H1 (cell line): ENCODE data around the gene ELAVL2. TPM values are rescaled to one million over a fixed set of nuclear protein-coding genes. Genes with fewer than 3 reads are reported as not detected.

ENCODE experiments used
- CTCF ChIA-PET: fragments of 300-600 bp; sonication (Branson Sonifier 250); formaldehyde crosslinking; loops from one replicate; lab custom pipeline; 2021; ENCODE audit not compliant: partially characterized antibody; lab: Charles Lee
- POLR2A ChIA-PET: fragments of 300-600 bp; sonication (Branson Sonifier 250); formaldehyde crosslinking; loops from one replicate; lab custom pipeline; 2021; ENCODE audit warnings: inconsistent platforms; ENCODE audit not compliant: partially characterized antibody; lab: Charles Lee
- DNase-seq, 2 experiments: peaks; one replicate each; pipeline versions ENCODE4 v3.0.0 to v3.0.0-alpha.2; 2010 to 2022; ENCODE audit warnings: low spot score in 2 of 2, low read depth in 1 of 2, mixed read lengths in 1 of 2
- FAIRE-seq: peaks from 2 replicates; lab custom pipeline; 2011; peaks lifted over from hg19 to GRCh38; lab: Jason Lieb, UNC
- H2AFZ ChIP-seq: 2 replicates; pipeline ENCODE4 v1.8.1; 2012; ENCODE audit warnings: low read length, inconsistent platforms
- H2AK5ac ChIP-seq: 2 replicates; pipeline ENCODE4 v1.6.1; 2013; ENCODE audit warnings: low read depth, low read length
- H2BK120ac ChIP-seq: replicated peaks from 2 replicates; pipeline ENCODE3; 2013; ENCODE audit warnings: low read depth, low read length, inconsistent platforms
- H2BK12ac ChIP-seq: 2 replicates; pipeline ENCODE4 v1.6.1; 2013; ENCODE audit warnings: low read depth, low read length
- H2BK15ac ChIP-seq: 2 replicates; pipeline ENCODE4 v1.6.1; 2013; ENCODE audit warnings: low read length
- H2BK20ac ChIP-seq: 2 replicates; pipeline ENCODE4 v1.6.1; 2013; ENCODE audit warnings: low read length
- H2BK5ac ChIP-seq: 2 replicates; pipeline ENCODE4 v1.6.1; 2013; ENCODE audit warnings: low read depth, low read length
- H3K14ac ChIP-seq: 2 replicates; pipeline ENCODE4 v1.6.1; 2013; ENCODE audit warnings: inconsistent platforms; ENCODE audit not compliant: insufficient read length
- H3K18ac ChIP-seq: 2 replicates; pipeline ENCODE4 v1.6.1; 2013; ENCODE audit warnings: low read length; ENCODE audit errors: extremely low read depth
- H3K23ac ChIP-seq: 2 replicates; pipeline ENCODE4 v1.6.1; 2013; ENCODE audit warnings: inconsistent platforms; ENCODE audit not compliant: insufficient read length
- H3K23me2 ChIP-seq: 2 replicates; pipeline ENCODE4 v1.6.1; 2013; ENCODE audit warnings: low read depth, low read length
- H3K27ac ChIP-seq: 2 replicates; pipeline ENCODE4 v1.6.1; 2011; ENCODE audit warnings: low read depth, low read length, inconsistent platforms
- H3K27me3 ChIP-seq, 4 experiments: replicated peaks in 1 of 4; 1 replicate in 1 of 4; 2 replicates in 3 of 4; pipeline versions ENCODE4 v1.6.1 to v1.8.1; 2011 to 2013; ENCODE audit warnings: low read length in 3 of 4, mild to moderate bottlenecking in 3 of 4, inconsistent platforms in 2 of 4, mixed read lengths in 2 of 4, moderate library complexity in 1 of 4; ENCODE audit not compliant: control insufficient read depth in 3 of 4, insufficient read depth in 3 of 4; ENCODE audit errors: extremely low read depth in 1 of 4
- H3K36me3 ChIP-seq, 4 experiments: 2 replicates each; pipeline versions ENCODE4 v1.6.1 to v1.8.1; 2011 to 2013; ENCODE audit warnings: mild to moderate bottlenecking in 4 of 4, low read length in 3 of 4, moderate library complexity in 2 of 4, control low read depth in 1 of 4, inconsistent platforms in 1 of 4; ENCODE audit not compliant: insufficient read depth in 4 of 4, control insufficient read depth in 2 of 4
- H3K4ac ChIP-seq: replicated peaks from 2 replicates; pipeline ENCODE3; 2013; ENCODE audit warnings: low read length, low read depth, mixed read lengths, inconsistent platforms; ENCODE audit not compliant: insufficient read length
- H3K4me1 ChIP-seq, 4 experiments: replicated peaks in 1 of 4; 1 replicate in 1 of 4; 2 replicates in 3 of 4; pipeline versions ENCODE4 v1.6.1 to v1.8.1; 2011 to 2013; ENCODE audit warnings: low read length in 3 of 4, inconsistent platforms in 2 of 4, mixed read lengths in 1 of 4; ENCODE audit not compliant: insufficient read depth in 4 of 4, control insufficient read depth in 3 of 4
- H3K4me2 ChIP-seq, 2 experiments: 2 replicates each; pipeline versions ENCODE4 v1.6.1 to v1.8.1; 2011 to 2013; ENCODE audit warnings: low read depth in 2 of 2, low read length in 2 of 2, control low read depth in 1 of 2, inconsistent platforms in 1 of 2, mild to moderate bottlenecking in 1 of 2; ENCODE audit not compliant: insufficient read depth in 1 of 2
- H3K4me3 ChIP-seq, 4 experiments: fragments of 200-600, 300-600 bp in 1 of 4; sonication (generic), shearing (Covaris generic), sonication (Bioruptor Twin) in 1 of 4; 2 replicates each; pipeline versions ENCODE4 v1.5.1 to v1.8.1; 2011 to 2016; ENCODE audit warnings: low read length in 4 of 4, low read depth in 3 of 4, control low read depth in 2 of 4, inconsistent platforms in 2 of 4, mild to moderate bottlenecking in 2 of 4, mixed read lengths in 1 of 4, moderate library complexity in 1 of 4; ENCODE audit not compliant: insufficient read depth in 2 of 4; ENCODE audit errors: extremely low read depth in 1 of 4
- H3K56ac ChIP-seq: replicated peaks from 2 replicates; pipeline ENCODE3; 2013; ENCODE audit warnings: low read depth, mild to moderate bottlenecking, mixed read lengths, low read length, inconsistent platforms; ENCODE audit not compliant: insufficient read length
- H3K79me1 ChIP-seq: 2 replicates; pipeline ENCODE4 v1.6.1; 2013; ENCODE audit warnings: low read depth, low read length, control low read depth
- H3K79me2 ChIP-seq, 2 experiments: 2 replicates each; pipeline versions ENCODE4 v1.6.1 to v1.8.1; 2012 to 2013; ENCODE audit warnings: low read length in 2 of 2, mild to moderate bottlenecking in 2 of 2, inconsistent platforms in 1 of 2; ENCODE audit not compliant: insufficient read depth in 2 of 2, control insufficient read depth in 1 of 2
- H3K9ac ChIP-seq, 4 experiments: replicated peaks in 1 of 4; 1 replicate in 1 of 4; 2 replicates in 3 of 4; pipeline versions ENCODE4 v1.6.1 to v1.8.1; 2011 to 2013; ENCODE audit warnings: low read depth in 3 of 4, low read length in 3 of 4, control low read depth in 2 of 4, mild to moderate bottlenecking in 2 of 4, moderate library complexity in 2 of 4, inconsistent platforms in 1 of 4; ENCODE audit errors: extremely low read depth in 1 of 4
- H3K9me3 ChIP-seq, 2 experiments: 2 replicates each; pipeline versions ENCODE4 v1.6.1 to v1.8.1; 2012 to 2013; ENCODE audit warnings: mild to moderate bottlenecking in 2 of 2, moderate library complexity in 2 of 2, control low read depth in 1 of 2, inconsistent platforms in 1 of 2, low read depth in 1 of 2, low read length in 1 of 2, mixed read lengths in 1 of 2; ENCODE audit not compliant: insufficient read depth in 2 of 2
- H4K20me1 ChIP-seq, 2 experiments: replicated peaks in 1 of 2; 2 replicates each; pipeline versions ENCODE3 to v1.8.1; 2011 to 2013; ENCODE audit warnings: inconsistent platforms in 2 of 2, low read length in 2 of 2, mild to moderate bottlenecking in 1 of 2; ENCODE audit not compliant: insufficient read depth in 2 of 2, control insufficient read depth in 1 of 2
- H4K5ac ChIP-seq: 2 replicates; pipeline ENCODE4 v1.6.1; 2013; ENCODE audit warnings: low read length, low read depth, mixed read lengths, inconsistent platforms; ENCODE audit not compliant: insufficient read length
- H4K8ac ChIP-seq: 2 replicates; pipeline ENCODE4 v1.8.0; 2013; ENCODE audit warnings: mild to moderate bottlenecking, moderate library complexity, low read length, inconsistent platforms; ENCODE audit not compliant: insufficient read depth; ENCODE audit errors: extremely low read depth
- H4K91ac ChIP-seq: replicated peaks from 2 replicates; pipeline ENCODE3; 2013; ENCODE audit warnings: low read length, mixed read lengths, inconsistent platforms; ENCODE audit not compliant: insufficient read length
- BACH1 ChIP-seq: IDR thresholded peaks from 2 replicates; pipeline ENCODE4 v1.6.1; 2012; ENCODE audit warnings: low read length, improper control_type of control experiment
- BCL11A ChIP-seq, 2 experiments: IDR thresholded peaks; one replicate each; pipeline ENCODE4 v1.6.1; 2011; ENCODE audit warnings: low read depth in 2 of 2, low read length in 2 of 2, mild to moderate bottlenecking in 2 of 2
- CEBPB ChIP-seq: IDR thresholded peaks from 2 replicates; pipeline ENCODE4 v1.6.1; 2012; ENCODE audit warnings: low read depth, low read length
- GABPA ChIP-seq: IDR thresholded peaks from 2 replicates; pipeline ENCODE4 v1.6.1; 2011; ENCODE audit warnings: mild to moderate bottlenecking, low read length, moderate library complexity, borderline replicate concordance; ENCODE audit not compliant: insufficient read depth
- SAP30 ChIP-seq: fragments of 300-600 bp; sonication (generic); IDR thresholded peaks from 2 replicates; pipeline ENCODE4 v1.7.1; 2012; ENCODE audit warnings: low read length, moderate library complexity, mild to moderate bottlenecking, inconsistent platforms; ENCODE audit not compliant: insufficient read depth, insufficient replicate concordance
- TBP ChIP-seq: IDR thresholded peaks from 2 replicates; pipeline ENCODE4 v1.6.1; 2011; ENCODE audit warnings: low read depth, low read length, improper control_type of control experiment
- WGBS, 2 experiments: shearing (Covaris generic) in 1 of 2; methylation state at CpG; one replicate each; pipeline versions ENCODE4 v1.1.6 to v1.1.7; 2013 to 2015; ENCODE audit warnings: low lambda C conversion rate in 2 of 2, mixed read lengths in 2 of 2, inconsistent platforms in 1 of 2, low coverage in 1 of 2, missing lambda C conversion rate in 1 of 2; ENCODE audit not compliant: insufficient replicate concordance in 2 of 2, insufficient coverage in 1 of 2, insufficient read length in 1 of 2; ENCODE audit errors: extremely low coverage in 1 of 2, missing lambda C conversion rate in 1 of 2; 5-methylcytosine and 5-hydroxymethylcytosine counted together
- polyA plus RNA-seq, 7 experiments: library from polyadenylated mRNA; depleted of rRNA in 3 of 7; stranded (reverse) in 5 of 7; unstranded in 2 of 7; fragments of >200 nt in 5 of 7; fragments of 200-250 nt in 2 of 7; gene quantifications; 1 replicate in 5 of 7; 2 replicates in 1 of 7; 4 replicates in 1 of 7; pipeline versions ENCODE4 v1.2.1 to v1.2.3, GENCODE V29; 2011 to 2013; ENCODE audit warnings: missing spikeins in 2 of 7, mixed read lengths in 2 of 7
- total RNA-seq: library from RNA; stranded (reverse); fragmentation: NEBNext Ultra II Directional; extraction: Animal tissue kit (Norgen Biotek cat#: 25700); gene quantifications from 2 replicates; pipeline ENCODE4 v1.2.1, GENCODE V29; 2021
- TF ChIP-seq, protein P1 (sequence below): IDR thresholded peaks from 2 replicates; pipeline ENCODE4 v1.6.1; 2011; ENCODE audit warnings: low read length, improper control_type of control experiment
- TF ChIP-seq, protein P2 (sequence below): IDR thresholded peaks from 2 replicates; pipeline ENCODE4 v1.6.1; 2011; ENCODE audit warnings: low read depth, mild to moderate bottlenecking, low read length; ENCODE audit not compliant: insufficient read depth

Gene ELAVL2
- total and polyA plus RNA-seq, 2 of the 8 experiments (the other 6 are each of a cell fraction or from before 2014, with no cell fraction given) = 4.9 to 21.9 TPM

DNA sequence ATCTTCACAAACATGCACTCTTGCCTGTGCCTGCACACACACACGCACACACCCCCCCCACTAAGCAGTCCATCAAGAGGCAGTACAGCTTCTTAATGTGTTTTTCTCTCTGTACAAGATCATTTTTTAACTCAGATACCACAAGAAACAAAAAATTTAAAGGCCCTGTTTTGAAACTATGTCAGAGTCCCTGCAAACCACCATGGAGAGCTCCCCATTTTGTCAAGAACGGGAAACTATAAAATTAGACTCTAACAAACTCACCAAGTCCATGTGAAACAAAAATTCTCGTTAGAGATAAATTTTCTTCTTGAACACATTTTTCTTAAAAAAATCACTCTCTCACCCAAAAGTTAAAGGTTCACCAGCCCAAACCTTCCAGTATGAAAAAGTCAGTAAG, 86.3 kb downstream of the ELAVL2 start:
- Histone ChIP-seq H3K23ac (no peak overlapping the region), H2BK15ac (no peak overlapping the region), H3K4me1 (peaks cover 7 to 41% (median 25%) of the 10 kb centered on the region in 4 experiments; a peak in 6 of 7 replicates), H2BK12ac (no peak overlapping the region; the same call in 1 of the 2 replicates), H4K20me1 (no peaks in the 10 kb centered on the region), H4K5ac (no peak overlapping the region), H3K9ac (no peak overlapping the region), H3K14ac (no peak overlapping the region), H4K91ac (no peak overlapping the region), H4K8ac (no peak overlapping the region), H3K18ac (peak overlapping the region; percentile 55; the same call in 1 of the 2 replicates), H3K23me2 (no peaks in the 10 kb centered on the region), H3K4me2 (peak overlapping the region in 1 of 2 experiments; percentile 63; a peak in 1 of 4 replicates), H3K79me2 (peaks cover 0 to 92% of the 10 kb centered on the region in 2 experiments; a peak in 3 of 4 replicates), H2BK20ac (no peak overlapping the region), H3K27me3 (no peaks in the 10 kb centered on the region), H3K36me3 (no peaks in the 10 kb centered on the region), H3K4ac (no peak overlapping the region), H3K27ac (no peak overlapping the region), H2BK5ac (peak overlapping the region; percentile 58; the same call in 1 of the 2 replicates), H3K56ac (no peak overlapping the region), H2AK5ac (no peak overlapping the region), H3K4me3 (peak overlapping the region in 1 of 4 experiments; percentile 47; a peak in 1 of 8 replicates), H2BK120ac (peak overlapping the region; percentile 75), H3K79me1 (no peaks in the 10 kb centered on the region; the same call in 1 of the 2 replicates), H2AFZ (no peak overlapping the region), H3K9me3 (no peaks in the 10 kb centered on the region)
- no peak for FAIRE-seq
- WGBS, 2 experiments = 76% methylated on average over 3 of the region's 3 CpGs; no CpG with 5 or more reads in 1 of the 2 experiments
- DNase-seq = no peak
- ChIA-PET POLR2A (interaction anchor here (0.6 to 1.3 kb wide), 4 partner anchors 11 to 1660 kb away, joined by 3 to 4 read pairs (median 3); no protein-coding TSS in a partner anchor), CTCF (no interaction called here)
- TF ChIP-seq CEBPB (no peak), BCL11A (IDR thresholded peaks at IDR 0.05; ENCODE audit: low read depth in 2 of 2, low read length in 2 of 2) (no peak), SAP30 (no peak), GABPA (no peak), BACH1 (no peak), TBP (no peak)
- TF ChIP-seq, protein P1, sequence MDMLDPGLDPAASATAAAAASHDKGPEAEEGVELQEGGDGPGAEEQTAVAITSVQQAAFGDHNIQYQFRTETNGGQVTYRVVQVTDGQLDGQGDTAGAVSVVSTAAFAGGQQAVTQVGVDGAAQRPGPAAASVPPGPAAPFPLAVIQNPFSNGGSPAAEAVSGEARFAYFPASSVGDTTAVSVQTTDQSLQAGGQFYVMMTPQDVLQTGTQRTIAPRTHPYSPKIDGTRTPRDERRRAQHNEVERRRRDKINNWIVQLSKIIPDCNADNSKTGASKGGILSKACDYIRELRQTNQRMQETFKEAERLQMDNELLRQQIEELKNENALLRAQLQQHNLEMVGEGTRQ = no peak
- TF ChIP-seq, protein P2, sequence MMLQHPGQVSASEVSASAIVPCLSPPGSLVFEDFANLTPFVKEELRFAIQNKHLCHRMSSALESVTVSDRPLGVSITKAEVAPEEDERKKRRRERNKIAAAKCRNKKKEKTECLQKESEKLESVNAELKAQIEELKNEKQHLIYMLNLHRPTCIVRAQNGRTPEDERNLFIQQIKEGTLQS = no peak
